Fibroblast of peridontal ligament (primary cell): Measurements from ENCODE around the gene ASTN2.
"Not testable (repeated sequence)": the region's sequence is repeated elsewhere in the genome, so short reads cannot be mapped to it uniquely, and the experiment has no call there.

Experiments
- DNase-seq: peaks from one replicate; pipeline ENCODE4 v3.0.0-alpha.2; 2010; ENCODE audit errors: extremely low read depth

ASTN2 gene

GRCh38 chr9:116870566-116870965, 544.3 kb downstream of the ASTN2 start:
- DNase-seq, result no peak

- DNase-seq, result no peak
Observed at GRCh38 chr9:116868201-116868600, 546.7 kb downstream of the ASTN2 start.

- DNase-seq, result no peak
Observed at GRCh38 chr9:116861321-116861720, 553.5 kb downstream of the ASTN2 start.

GRCh38 chr9:116860509-116861120, 554.2 kb downstream of the ASTN2 start:
- DNase-seq, result peak; percentile 36

- DNase-seq, result no peak
Observed at GRCh38 chr9:116859763-116860162, 555.1 kb downstream of the ASTN2 start.

- no peak for DNase-seq
Observed at GRCh38 chr9:116857321-116857720, 557.5 kb downstream of the ASTN2 start.

GRCh38 chr9:116855881-116856662, 558.8 kb downstream of the ASTN2 start:
- DNase-seq, result no peak

GRCh38 chr9:116849721-116850120, 565.1 kb downstream of the ASTN2 start:
- DNase-seq, result no peak

- no peak for DNase-seq
Observed at GRCh38 chr9:116844621-116845020, 570.2 kb downstream of the ASTN2 start.

- DNase-seq, result no peak
Observed at GRCh38 chr9:116843863-116844620, 570.8 kb downstream of the ASTN2 start.

GRCh38 chr9:116842658-116843057, 572.2 kb downstream of the ASTN2 start:
- no peak for DNase-seq

- not testable (repeated sequence) for DNase-seq
Observed at GRCh38 chr9:116838468-116838867, 576.4 kb downstream of the ASTN2 start.

GRCh38 chr9:116837018-116837989, 577.6 kb downstream of the ASTN2 start:
- DNase-seq, result no peak

- DNase-seq, result not testable (repeated sequence)
Observed at GRCh38 chr9:116830321-116830720, 584.5 kb downstream of the ASTN2 start.

GRCh38 chr9:116821633-116822229, 593.1 kb downstream of the ASTN2 start:
- no peak for DNase-seq

- DNase-seq, result no peak
Observed at GRCh38 chr9:116819116-116819515, 595.7 kb downstream of the ASTN2 start.

GRCh38 chr9:116817762-116818161, 597.1 kb downstream of the ASTN2 start:
- DNase-seq, result no peak

GRCh38 chr9:116816484-116816883, 598.4 kb downstream of the ASTN2 start:
- DNase-seq, result no peak

GRCh38 chr9:116815835-116816234, 599.0 kb downstream of the ASTN2 start:
- DNase-seq, result no peak

- DNase-seq, result no peak
Observed at GRCh38 chr9:116813031-116813300, 601.9 kb downstream of the ASTN2 start.
